Measurements from ENCODE around the gene CEP131. TPM values are rescaled to one million over a fixed set of nuclear protein-coding genes. Genes with fewer than 3 reads are reported as not detected.

The CEP131 gene
- total RNA-seq, 1 donor from 2014 or later: 15.9 TPM

GRCh38 chr17:81245024-81245664 lies 22.4 kb upstream of the CEP131 start:
- H3K36me3 Mint-ChIP-seq (ENCODE audit: low read depth): peaks cover 24% of the 10 kb centered on the region
- no peak overlapping the region for H3K4me3 Mint-ChIP-seq
- ATAC-seq (ENCODE audit: low read depth) (peak; percentile 43), DNase-seq (no peak)
- peaks cover 28% of the 10 kb centered on the region for H3K4me1 Mint-ChIP-seq
- intact Hi-C loops (cut with micrococcal nuclease): no loop called here
- H3K27me3 Mint-ChIP-seq: no peaks in the 10 kb centered on the region
- H3K27ac Mint-ChIP-seq: peak overlapping the region; percentile 24
- POLR2A ChIA-PET: interaction anchor here (0.6 kb wide), 1 partner anchor 353 kb away, joined by 3 read pairs; no protein-coding TSS in a partner anchor
- TF ChIP-seq CTCF (IDR thresholded peaks at IDR 0.05): no peak
- no peaks in the 10 kb centered on the region for H3K9me3 Mint-ChIP-seq
- CTCF ChIA-PET: no interaction called here

- no peaks in the 10 kb centered on the region for H3K9me3 Mint-ChIP-seq
- CTCF ChIA-PET: no interaction called here
- POLR2A ChIA-PET: interaction anchor here (0.6 kb wide), 1 partner anchor 354 kb away, joined by 3 read pairs; no protein-coding TSS in a partner anchor
These were observed 21.7 kb upstream of the CEP131 start for GRCh38 chr17:81244358-81245023.

GRCh38 chr17:81243333-81243664 lies 20.5 kb upstream of the CEP131 start:
- H3K27ac Mint-ChIP-seq: no peak overlapping the region
- intact Hi-C loops (cut with micrococcal nuclease): no loop called here
- no peak overlapping the region for H3K4me3 Mint-ChIP-seq
- ChIA-PET CTCF (no interaction called here), POLR2A (no interaction called here)
- H3K27me3 Mint-ChIP-seq: no peaks in the 10 kb centered on the region
- ATAC-seq (ENCODE audit: low read depth) (no peak), DNase-seq (no peak)
- no peak for TF ChIP-seq CTCF (IDR thresholded peaks at IDR 0.05)
- no peaks in the 10 kb centered on the region for H3K9me3 Mint-ChIP-seq
- peaks cover 23% of the 10 kb centered on the region for H3K36me3 Mint-ChIP-seq (ENCODE audit: low read depth)
- H3K4me1 Mint-ChIP-seq: peaks cover 35% of the 10 kb centered on the region

More at GRCh38 chr17:81244358-81245023, 21.7 kb upstream of the CEP131 start:
- intact Hi-C loops (cut with micrococcal nuclease): no loop called here
- DNase-seq (no peak), ATAC-seq (ENCODE audit: low read depth) (no peak)
- H3K4me1 Mint-ChIP-seq: peaks cover 32% of the 10 kb centered on the region
- TF ChIP-seq CTCF (IDR thresholded peaks at IDR 0.05): no peak
- H3K27me3 Mint-ChIP-seq: no peaks in the 10 kb centered on the region
- H3K4me3 Mint-ChIP-seq: no peak overlapping the region
- peak overlapping the region; percentile 24 for H3K27ac Mint-ChIP-seq
- H3K36me3 Mint-ChIP-seq (ENCODE audit: low read depth): peaks cover 21% of the 10 kb centered on the region

GRCh38 chr17:81242421-81243332 lies 19.9 kb upstream of the CEP131 start:
- Mint-ChIP-seq H3K4me3 (no peak overlapping the region), H3K27ac (no peak overlapping the region)
- intact Hi-C loops (cut with micrococcal nuclease): no loop called here

More at GRCh38 chr17:81242421-81243332, 19.9 kb upstream of the CEP131 start:
- TF ChIP-seq CTCF (IDR thresholded peaks at IDR 0.05): no peak
- no peak for DNase-seq
- ATAC-seq (ENCODE audit: low read depth): no peak
- ChIA-PET CTCF (interaction anchor here (0.6 to 1.0 kb wide), 2 partner anchors 100 to 101 kb away, joined by 3 to 4 read pairs; no protein-coding TSS in a partner anchor), POLR2A (interaction anchor here (0.6 kb wide), 1 partner anchor 97 kb away, joined by 4 read pairs; no protein-coding TSS in a partner anchor)
- H3K4me1 Mint-ChIP-seq: peaks cover 40% of the 10 kb centered on the region
- H3K27me3 Mint-ChIP-seq: no peaks in the 10 kb centered on the region
- no peaks in the 10 kb centered on the region for H3K9me3 Mint-ChIP-seq
- peaks cover 25% of the 10 kb centered on the region for H3K36me3 Mint-ChIP-seq (ENCODE audit: low read depth)

All from activated B cell treated with CpG ODN at 0.5 μM for 24 hours (primary cell).